Testis (tissue), 3 donors: ENCODE measurements around the gene SLC39A7. TPM values are rescaled to one million over a fixed set of nuclear protein-coding genes. Genes with fewer than 3 reads are reported as not detected.

ENCODE experiments used
- DNase-seq: peaks from one replicate; pipeline ENCODE4 v3.0.0-alpha.2; 2019
- H3K27ac ChIP-seq, 2 donors: fragments of 200-600 bp; sonication (generic); one replicate each; pipeline ENCODE4 v1.5.1; 2019
- H3K27me3 ChIP-seq: fragments of 200-600 bp; sonication (generic); one replicate; pipeline ENCODE4 v1.5.1; 2019
- H3K36me3 ChIP-seq: fragments of 200-600 bp; sonication (generic); one replicate; pipeline ENCODE4 v1.5.1; 2017; ENCODE audit warnings: low read depth; ENCODE audit errors: missing control alignments
- H3K4me1 ChIP-seq: fragments of 200-600 bp; sonication (generic); one replicate; pipeline ENCODE4 v1.5.1; 2019
- H3K4me3 ChIP-seq, 2 donors: fragments of 200-600 bp; sonication (generic); one replicate each; pipeline ENCODE4 v1.5.1; 2017 to 2019
- H3K9me3 ChIP-seq: fragments of 200-600 bp; sonication (generic); one replicate; pipeline ENCODE4 v1.5.1; 2017
- POLR2A ChIP-seq: fragments of 450-650 bp; IDR thresholded peaks from one replicate; pipeline ENCODE4 v1.6.1; 2017; ENCODE audit warnings: antibody characterized with exemption, mild to moderate bottlenecking, moderate library complexity
- WGBS, 2 donors: methylation state at CpG; one replicate each; pipeline ENCODE4 v1.1.5; 2018; 5-methylcytosine and 5-hydroxymethylcytosine counted together
- intact Hi-C: fragments of 100-400 bp; cut with DNase I; formaldehyde crosslinking; loops from one replicate; pipeline ENCODE4 v1.15.1; 2023; ENCODE audit warnings: low total_unique reads
- polyA plus RNA-seq: library from polyadenylated mRNA; stranded (reverse); fragments of 350-450 nt; fragmentation: Illumina TruSeq; extraction: RNeasy Lipid Tissue Mini Kit (QIAGEN cat#74804); gene quantifications from one replicate; pipeline ENCODE4 v1.2.3, GENCODE V29; 2014; ENCODE audit warnings: low read depth, low replicate concordance; ENCODE audit not compliant: insufficient read depth
- total RNA-seq, 2 donors: library from RNA; depleted of rRNA; stranded (reverse); fragments of >200 nt; gene quantifications; one replicate each; pipeline ENCODE4 v1.2.3, GENCODE V29; 2016
- TF ChIP-seq, protein P1 (sequence below), 3 experiments: fragments of 450-650 bp in 2 of 3; fragments of 200-600 bp in 1 of 3; sonication (generic) in 1 of 3; IDR thresholded peaks; one replicate each; pipeline ENCODE4 v1.5.1; 2016 to 2019; ENCODE audit warnings: antibody characterized with exemption in 3 of 3, mild to moderate bottlenecking in 2 of 3, moderate library complexity in 1 of 3

The SLC39A7 gene
- total and polyA plus RNA-seq, 3 donors from 2014 or later, result 79.1 to 87.7 (median 85.7) TPM

DNA sequence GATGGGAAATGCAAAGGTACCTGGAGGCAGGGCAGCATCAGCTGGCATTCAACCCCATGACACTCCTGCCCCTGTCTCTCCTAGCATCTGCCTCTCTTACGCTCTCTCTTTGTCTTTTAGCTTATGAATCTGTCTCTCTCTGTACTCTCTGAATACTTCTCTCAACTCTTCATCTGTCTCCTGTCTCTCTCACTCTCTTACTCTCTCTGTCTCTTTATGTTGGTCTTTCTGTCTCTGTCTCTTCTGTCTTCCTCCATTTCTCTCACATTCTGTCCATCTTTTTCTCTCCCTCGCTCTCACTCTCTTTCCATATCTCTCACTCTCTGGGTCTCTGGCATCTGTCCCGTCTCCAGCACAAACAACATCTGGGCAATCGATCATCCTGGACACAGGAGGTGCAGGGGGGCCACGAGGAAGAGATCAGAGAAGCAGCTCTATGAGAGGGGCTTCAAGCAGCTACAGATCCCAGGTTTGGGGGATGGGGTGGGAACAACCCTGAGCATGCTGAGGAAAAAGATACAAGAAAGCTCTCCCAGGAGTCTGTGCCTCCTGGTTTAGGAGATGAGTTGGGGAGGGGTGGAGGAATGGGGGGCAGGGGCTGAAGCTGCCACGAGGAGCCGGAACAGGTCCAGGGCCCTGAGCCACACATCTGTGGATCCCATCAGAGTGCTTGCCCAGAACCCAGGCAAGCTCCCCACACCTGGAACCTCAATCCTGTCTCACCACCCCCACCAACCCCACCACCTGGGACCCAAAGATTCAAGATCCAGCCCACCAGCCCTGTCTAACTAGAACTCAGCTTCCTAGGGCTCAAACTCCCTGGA is 10.8 kb upstream of the SLC39A7 start:
- Histone ChIP-seq H3K27ac (no peak overlapping the region), H3K27me3 (no peaks in the 10 kb centered on the region), H3K36me3 (no peaks in the 10 kb centered on the region), H3K4me3 (no peak overlapping the region), H3K4me1 (peaks cover 12% of the 10 kb centered on the region), H3K9me3 (no peaks in the 10 kb centered on the region)
- 69 to 74% methylated on average over 7 of the region's 7 CpGs for WGBS, 2 donors
- no peak for TF ChIP-seq POLR2A
- TF ChIP-seq, protein P1, sequence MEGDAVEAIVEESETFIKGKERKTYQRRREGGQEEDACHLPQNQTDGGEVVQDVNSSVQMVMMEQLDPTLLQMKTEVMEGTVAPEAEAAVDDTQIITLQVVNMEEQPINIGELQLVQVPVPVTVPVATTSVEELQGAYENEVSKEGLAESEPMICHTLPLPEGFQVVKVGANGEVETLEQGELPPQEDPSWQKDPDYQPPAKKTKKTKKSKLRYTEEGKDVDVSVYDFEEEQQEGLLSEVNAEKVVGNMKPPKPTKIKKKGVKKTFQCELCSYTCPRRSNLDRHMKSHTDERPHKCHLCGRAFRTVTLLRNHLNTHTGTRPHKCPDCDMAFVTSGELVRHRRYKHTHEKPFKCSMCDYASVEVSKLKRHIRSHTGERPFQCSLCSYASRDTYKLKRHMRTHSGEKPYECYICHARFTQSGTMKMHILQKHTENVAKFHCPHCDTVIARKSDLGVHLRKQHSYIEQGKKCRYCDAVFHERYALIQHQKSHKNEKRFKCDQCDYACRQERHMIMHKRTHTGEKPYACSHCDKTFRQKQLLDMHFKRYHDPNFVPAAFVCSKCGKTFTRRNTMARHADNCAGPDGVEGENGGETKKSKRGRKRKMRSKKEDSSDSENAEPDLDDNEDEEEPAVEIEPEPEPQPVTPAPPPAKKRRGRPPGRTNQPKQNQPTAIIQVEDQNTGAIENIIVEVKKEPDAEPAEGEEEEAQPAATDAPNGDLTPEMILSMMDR (IDR thresholded peaks at IDR 0.05), result no peak
- intact Hi-C loops, result no loop called here
- DNase-seq, result no peak

DNA sequence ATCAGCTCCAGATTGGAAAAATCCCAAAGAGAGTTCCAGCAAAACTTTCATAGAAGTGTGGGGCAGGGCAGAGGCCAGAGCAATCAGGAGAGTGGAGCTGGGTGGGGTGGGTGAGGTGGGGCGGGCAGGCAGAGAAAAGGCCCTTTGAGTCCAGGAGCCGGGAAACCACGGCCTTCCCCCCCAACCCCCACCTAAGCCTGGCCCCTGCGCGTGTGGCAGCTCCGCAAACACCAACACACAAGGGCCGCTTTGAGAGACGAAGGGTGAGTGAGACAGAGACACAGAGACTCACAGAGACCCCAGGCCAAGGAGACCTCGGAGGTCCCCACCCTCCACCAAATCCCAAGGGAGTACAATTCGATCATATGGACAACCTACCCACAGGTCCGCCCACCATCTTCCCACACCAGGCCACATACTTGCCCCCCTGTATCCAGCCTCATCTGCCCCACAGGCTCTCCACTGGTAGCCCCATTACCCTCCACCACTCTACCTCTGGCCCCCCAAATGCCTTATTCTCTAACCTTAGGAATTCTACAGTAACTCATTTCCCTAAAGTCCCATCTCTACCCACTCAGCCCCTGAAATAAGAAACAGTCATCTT is 10.1 kb upstream of the SLC39A7 start:
- Histone ChIP-seq H3K27ac (no peak overlapping the region), H3K36me3 (no peaks in the 10 kb centered on the region), H3K4me1 (peaks cover 12% of the 10 kb centered on the region), H3K27me3 (no peaks in the 10 kb centered on the region), H3K4me3 (no peak overlapping the region), H3K9me3 (no peaks in the 10 kb centered on the region)
- DNase-seq, result no peak
- intact Hi-C loops, result no loop called here
- TF ChIP-seq, protein P1 (IDR thresholded peaks at IDR 0.05), result no peak
- TF ChIP-seq POLR2A, result no peak
- 78 to 93% methylated on average over 10 to 11 of the region's 11 CpGs for WGBS, 2 donors

DNA sequence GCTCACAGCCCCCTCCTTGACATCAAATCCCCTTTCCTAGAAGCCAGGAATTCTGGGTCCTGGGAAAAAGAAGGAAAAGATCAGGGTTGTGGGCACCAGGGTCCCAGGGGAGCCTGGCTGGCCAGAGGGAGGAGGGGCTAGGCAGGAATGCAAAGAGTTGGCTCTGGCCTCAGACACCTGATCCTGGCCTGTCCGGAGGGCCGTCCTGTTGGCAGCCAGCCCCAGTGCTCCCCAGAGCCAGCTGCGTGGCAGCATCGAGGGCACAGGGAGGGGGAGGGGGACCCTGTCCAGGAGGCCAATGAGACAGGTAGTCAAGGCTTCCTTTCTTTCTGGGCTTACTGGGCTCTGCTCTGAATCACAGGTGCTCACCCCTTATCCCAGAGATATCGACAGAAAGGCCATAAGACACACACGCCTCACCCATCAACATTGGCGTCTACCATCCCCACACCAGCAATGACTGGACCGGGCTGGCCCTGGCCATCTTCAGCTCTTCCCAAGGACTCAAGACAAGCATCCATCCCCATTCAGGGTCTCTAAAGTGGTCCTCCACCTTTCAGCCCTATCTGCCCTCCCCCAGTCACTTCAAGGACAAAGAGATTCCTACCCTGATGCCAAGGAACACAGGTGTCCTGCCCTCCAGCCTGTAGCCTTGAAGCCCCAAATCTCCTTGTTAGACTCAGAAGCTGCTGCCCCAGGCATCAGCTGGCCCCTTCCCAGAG is 9.1 kb upstream of the SLC39A7 start:
- WGBS, 2 donors, result 54 to 60% methylated on average over 4 to 8 of the region's 8 CpGs
- no peak for DNase-seq
- intact Hi-C loops, result no loop called here
- Histone ChIP-seq H3K27ac (no peak overlapping the region), H3K4me1 (peaks cover 12% of the 10 kb centered on the region), H3K36me3 (no peaks in the 10 kb centered on the region), H3K9me3 (no peaks in the 10 kb centered on the region), H3K27me3 (no peaks in the 10 kb centered on the region), H3K4me3 (peak overlapping the region in 1 of 2 donors; percentile 40)
- TF ChIP-seq, protein P1 (IDR thresholded peaks at IDR 0.05), result no peak
- no peak for TF ChIP-seq POLR2A

DNA sequence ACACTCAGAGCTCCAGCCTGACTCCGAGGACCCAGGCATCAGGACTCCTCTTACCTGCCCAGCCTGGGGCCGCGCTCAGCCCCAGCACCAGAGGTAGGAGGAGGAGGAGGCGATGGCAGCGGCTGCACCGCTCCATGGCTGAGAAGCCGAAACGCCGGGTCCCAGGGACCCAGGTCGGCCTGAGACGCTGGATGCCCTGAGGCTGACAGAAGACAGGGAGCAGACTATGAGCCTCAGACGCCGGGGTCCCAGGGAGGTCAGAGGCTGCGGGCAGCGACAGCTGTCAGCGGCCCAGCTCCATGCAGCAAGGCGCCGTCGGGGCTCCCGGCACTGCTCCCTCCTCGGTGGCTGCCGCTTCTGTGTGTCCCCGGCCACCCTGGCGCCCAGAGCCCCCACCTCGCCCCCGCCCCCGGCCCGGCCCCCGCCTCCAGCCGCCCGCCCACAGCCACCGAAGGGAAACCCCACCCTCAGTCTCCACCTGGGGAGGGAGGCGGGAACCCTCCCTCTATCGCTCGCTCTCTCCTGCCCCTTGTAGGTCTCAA is 8.5 kb upstream of the SLC39A7 start, which contains the start of gene COL11A2:
TSS of gene COL11A2 (minus strand) at position 363 of the 542 bp plus-strand sequence. CDS start at position 136, 227 bp downstream.
- 10 to 13% methylated on average over 10 to 34 of the region's 35 CpGs for WGBS, 2 donors
- Histone ChIP-seq H3K4me3 (peak within 1 kb of the TSS; percentile 40 to 41), H3K27ac (no peak within 1 kb of the TSS), H3K4me1 (peaks cover 13% of the 10 kb centered on the region), H3K9me3 (no peaks in the 10 kb centered on the region), H3K36me3 (no peaks in the 10 kb centered on the region), H3K27me3 (no peaks in the 10 kb centered on the region)
- TF ChIP-seq, protein P1 (IDR thresholded peaks at IDR 0.05), result no peak
- TF ChIP-seq POLR2A, result no peak
- no peak for DNase-seq
- intact Hi-C loops, result no loop called here
